Head of caudate nucleus (tissue), 42 donors: ENCODE measurements around the gene PCP2.

Experiments used
- DNase-seq, 42 donors: peaks; one replicate each; pipeline versions ENCODE4 v3.0.0 to v3.0.0-alpha.2; 2020 to 2021; ENCODE audit warnings: mixed read lengths in 7 of 42
- intact Hi-C: fragments of 100-400 bp; cut with DNase I; formaldehyde crosslinking; loops from one replicate; pipeline ENCODE4 v1.15.0; 2022

Gene PCP2

DNA sequence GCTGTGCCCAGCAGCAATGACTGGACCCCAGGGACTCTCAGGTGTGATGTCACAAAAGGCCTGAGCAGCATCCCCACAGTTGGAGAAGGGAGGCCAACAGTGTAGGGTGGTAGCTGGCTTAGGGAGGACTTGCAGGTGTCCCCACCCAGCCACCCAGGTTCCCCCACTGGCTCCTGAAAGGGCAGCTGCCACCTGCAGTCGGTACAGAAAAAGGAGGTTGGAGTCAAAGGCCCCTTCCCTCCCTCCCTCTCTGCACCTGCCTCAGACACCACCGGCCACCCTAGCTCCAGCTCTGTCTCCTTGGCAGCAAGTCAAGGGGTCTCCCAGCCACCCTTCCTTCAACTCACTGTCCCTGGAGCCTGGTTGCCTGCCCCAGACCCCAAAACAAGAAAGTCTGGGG lies at the start of gene PCP2:
Gene PCP2 (minus strand): TSS at position 22 of the 400 bp plus-strand sequence. CDS start 262 bp downstream, outside the sequence.
- DNase-seq = no peak
- intact Hi-C loops = no loop called here

DNA sequence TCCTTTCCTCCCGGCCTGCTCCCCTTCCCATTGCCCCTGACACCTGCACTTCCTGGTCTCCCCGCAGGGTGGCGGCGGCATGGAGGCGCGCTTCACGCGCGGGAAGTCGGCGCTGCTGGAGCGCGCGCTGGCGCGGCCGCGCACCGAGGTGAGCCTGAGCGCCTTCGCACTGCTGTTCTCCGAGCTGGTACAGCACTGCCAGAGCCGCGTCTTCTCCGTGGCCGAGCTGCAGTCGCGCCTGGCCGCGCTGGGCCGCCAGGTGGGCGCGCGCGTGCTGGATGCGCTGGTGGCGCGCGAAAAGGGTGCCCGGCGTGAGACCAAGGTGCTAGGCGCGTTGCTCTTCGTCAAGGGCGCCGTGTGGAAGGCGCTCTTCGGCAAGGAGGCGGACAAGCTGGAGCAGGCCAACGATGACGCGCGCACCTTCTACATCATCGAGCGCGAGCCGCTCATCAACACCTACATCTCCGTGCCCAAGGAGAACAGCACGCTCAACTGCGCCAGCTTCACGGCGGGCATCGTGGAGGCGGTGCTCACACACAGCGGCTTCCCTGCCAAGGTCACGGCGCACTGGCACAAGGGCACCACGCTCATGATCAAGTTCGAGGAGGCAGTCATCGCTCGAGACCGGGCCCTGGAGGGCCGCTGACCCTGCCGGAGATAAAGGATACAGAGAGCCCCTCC lies 48.8 kb upstream of the PCP2 start:
- peak in 34 of 42 donors; percentile 4 to 67 (median 42) for DNase-seq
- intact Hi-C loops = loop anchor here (5.0 kb wide), 1 partner anchor 115 kb away; no protein-coding TSS in a partner anchor

DNA sequence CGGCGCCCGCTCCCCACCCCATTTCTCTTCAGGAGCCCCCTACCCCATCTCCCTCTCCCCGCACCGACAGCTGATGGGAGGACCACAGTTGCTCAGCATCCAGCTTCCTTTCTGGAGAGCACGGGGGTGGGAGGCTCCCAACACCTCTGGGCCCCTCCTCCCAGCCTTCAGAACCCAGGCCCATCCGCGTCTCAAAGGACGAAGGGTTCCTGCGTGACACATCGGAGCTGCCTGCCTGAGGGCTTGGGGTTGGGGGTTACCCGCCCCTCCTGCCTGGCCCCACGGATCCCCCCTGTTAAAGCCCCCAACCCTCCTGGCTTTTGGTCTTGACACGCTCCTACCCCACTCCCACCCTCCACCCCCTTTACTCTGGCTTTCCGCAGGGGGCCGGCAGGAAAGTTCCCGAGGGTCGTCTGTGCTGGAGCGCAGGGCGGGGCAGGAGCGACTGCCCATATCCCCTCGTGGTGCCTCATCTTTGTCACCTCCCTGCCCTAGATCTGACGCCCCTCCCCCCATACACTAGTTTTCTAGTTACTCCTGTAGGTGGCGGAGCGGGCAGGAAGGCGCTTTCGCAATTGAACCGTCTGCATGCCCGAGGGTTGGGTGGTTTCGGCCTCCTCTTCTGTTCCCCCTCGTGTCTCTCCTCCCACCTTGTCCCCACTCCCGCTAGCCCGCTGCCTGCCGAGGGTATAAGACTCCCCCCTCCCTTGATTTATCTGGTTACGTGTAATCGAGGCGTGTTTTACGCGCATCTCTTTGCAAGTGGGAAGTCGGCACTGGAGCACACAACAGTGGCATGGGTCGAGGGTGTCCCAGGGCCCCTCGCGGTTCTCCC lies 48.0 kb upstream of the PCP2 start:
- peak; percentile 57 to 93 (median 78) for DNase-seq
- intact Hi-C loops = loop anchor here (2.0 to 5.0 kb wide), 2 partner anchors 114 to 221 kb away; partner anchors contain the start of gene MAP2K7

DNA sequence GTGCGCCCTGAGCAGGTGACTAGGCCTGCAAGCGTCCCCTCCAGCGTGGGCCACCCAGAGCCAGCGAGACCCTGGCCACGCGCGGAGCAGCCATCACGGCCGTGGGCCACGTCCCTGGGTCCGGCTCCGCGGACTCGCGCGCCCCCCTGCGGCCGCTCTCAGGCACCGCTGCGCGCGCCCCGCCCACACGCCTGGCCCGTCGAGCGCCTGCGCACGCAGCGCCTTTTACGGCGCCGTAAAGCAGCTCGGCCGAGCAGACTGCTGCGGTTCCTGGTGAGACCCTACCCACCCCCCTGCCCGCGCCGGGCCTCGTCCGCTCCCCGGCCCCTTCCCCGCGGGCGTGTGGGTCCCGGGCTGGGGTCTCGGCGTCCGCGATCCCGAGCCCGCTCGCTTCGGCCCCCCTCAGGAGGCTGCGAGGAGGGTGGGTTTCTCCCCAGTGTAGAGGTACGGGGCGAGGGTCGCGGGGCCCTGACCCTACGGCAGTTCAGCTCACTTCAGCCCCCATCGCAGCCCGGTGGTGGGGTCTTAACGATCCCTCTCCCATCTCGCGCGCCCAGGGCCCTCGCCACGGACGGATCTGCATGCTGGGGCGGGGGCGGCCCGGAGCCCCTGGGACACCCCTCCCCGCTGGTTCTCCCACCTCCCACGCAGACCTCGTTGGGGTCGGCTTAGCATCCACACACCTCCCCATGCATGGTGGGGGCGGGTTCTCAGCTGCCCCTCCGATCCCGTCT lies 47.3 kb upstream of the PCP2 start, which contains the start of gene TRAPPC5:
Gene TRAPPC5 (plus strand): TSS at position 228 of the 734 bp plus-strand sequence. CDS start 1,421 bp downstream, outside the sequence.
- DNase-seq = peak; percentile 63 to 94 (median 88)
- intact Hi-C loops = loop anchor here (2.0 to 5.0 kb wide), 2 partner anchors 113 to 222 kb away; partner anchors contain the start of gene MAP2K7

DNA sequence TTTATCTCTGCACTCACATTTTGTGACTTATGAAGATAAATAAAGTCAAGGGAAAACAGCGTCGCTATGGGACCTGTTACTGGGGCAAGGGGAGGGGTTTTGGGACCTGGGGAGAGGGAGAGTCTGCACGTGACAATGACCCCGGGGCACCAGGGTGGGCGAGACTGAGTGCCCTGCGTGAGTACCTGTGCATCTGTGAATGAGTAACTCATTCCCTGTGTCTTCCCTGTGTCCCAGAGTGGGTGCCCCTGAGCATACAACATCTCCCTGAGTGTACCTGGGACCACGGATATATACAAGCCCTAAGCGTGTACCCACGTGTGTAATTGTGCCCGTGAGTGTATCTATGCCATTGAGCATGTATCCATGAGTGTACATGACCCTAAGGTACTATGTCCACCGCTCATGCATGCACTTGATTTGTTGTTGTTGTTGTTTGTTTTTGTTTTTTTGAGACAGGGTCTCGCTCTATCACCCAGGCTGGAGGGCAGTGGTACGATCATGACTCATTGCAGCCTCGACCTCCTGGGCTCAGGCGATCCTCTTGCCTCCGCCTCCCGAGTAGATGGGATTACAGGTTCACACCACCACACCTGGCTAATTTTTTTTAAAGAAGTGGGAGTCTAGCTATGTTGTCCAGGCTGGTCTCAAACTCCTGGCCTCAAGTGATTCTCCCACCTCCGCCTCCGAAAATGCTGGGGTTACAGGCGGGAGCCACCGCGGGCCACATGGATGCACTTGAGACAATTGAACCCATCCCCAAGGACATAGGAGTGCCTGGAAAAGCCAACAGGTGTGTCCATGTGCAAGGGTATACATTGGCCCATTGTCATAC lies 46.5 kb upstream of the PCP2 start:
- intact Hi-C loops = loop anchor here (2.0 to 5.0 kb wide), 2 partner anchors 113 to 223 kb away; partner anchors contain the start of gene MAP2K7
- no peak for DNase-seq

DNA sequence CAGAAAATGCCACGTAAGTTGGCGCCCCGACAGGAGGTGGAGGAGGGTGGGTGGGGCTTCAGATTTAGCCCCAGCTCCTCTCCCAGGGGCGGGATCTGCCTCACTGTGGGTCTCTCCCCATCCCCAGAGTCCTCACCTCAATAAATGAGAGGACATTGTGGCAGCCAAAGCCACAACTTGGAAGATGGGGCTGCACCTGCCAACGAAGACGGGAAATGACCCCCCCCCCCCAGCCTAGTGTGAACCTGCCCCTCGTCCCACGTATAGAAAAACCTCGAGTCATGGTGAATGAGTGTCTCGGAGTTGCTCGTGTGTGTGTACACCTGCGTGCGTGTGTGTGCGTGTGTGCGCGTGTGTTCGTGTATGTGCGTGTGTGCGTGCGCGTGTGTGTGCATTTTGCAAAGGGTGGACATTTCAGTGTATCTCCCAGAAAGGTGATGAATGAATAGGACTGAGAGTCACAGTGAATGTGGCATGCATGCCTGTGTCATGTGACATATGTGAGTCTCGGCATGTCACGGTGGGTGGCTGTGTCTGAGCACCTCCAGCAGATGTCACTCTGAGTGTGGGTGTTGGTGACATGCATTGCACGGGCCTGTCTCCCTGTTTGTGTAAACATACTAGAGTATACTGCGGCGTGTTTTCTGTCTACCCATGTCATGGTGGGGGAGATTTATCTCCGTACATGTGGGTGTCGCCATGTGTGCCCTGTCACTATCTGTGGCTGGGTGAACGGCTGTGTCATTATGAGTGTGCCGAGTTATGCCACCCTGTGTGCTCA lies 45.6 kb upstream of the PCP2 start:
- intact Hi-C loops = no loop called here
- peak in 40 of 42 donors; percentile 21 to 74 (median 48) for DNase-seq

DNA sequence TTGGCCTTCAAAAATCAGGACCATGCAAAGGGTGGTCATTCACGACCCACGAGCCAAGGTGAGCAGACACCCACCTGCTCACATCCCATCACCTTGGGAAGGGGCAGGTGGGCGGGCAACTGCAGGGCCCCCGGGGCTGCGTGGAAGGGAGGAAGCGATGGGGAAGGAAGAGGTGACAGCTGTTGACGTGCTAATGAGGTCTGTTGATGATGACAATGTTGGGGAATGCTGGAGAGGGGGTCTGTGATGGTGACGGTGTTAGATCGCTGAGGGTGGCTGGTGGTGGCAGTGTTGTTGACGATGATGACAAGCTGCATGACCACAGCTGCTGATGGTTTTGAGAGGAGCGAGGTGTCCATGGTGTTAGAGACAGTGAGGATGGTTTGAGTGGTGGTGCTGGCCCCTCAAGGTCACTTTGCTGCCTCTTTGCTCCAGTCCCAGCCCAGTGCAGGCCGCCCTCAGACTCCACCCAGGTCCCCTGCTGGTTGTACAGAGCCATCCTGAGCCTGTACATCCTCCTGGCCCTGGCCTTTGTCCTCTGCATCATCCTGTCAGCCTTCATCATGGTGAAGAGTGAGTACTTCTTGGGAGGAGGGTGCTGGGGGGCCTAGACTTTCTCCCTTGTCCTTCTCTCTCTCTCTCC lies 44.3 kb upstream of the PCP2 start:
- no peak for DNase-seq
- intact Hi-C loops = no loop called here

DNA sequence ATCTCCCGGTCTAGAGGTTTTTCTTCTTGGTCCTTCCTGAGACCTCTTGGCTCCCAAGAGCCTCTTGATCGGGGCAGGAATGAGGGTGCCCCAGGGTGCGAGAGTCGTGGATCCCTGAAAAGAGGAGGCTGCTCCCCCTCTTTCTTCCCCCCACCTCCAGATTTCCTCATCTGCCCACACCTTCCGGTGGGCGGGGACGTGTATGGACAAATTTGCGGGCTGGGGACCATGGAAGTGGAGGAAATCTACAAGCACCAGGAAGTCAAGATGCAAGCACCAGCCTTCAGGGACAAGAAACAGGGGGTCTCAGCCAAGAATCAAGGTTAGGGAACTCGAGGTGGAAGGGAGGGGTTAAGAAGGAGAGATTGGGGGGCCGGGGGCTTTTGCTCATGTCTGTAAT lies 43.3 kb upstream of the PCP2 start, which contains the start of gene MCEMP1:
Gene MCEMP1 (plus strand): TSS at position 237 of the 400 bp plus-strand sequence. CDS start 31 bp downstream, at position 268.
- intact Hi-C loops = no loop called here

DNA sequence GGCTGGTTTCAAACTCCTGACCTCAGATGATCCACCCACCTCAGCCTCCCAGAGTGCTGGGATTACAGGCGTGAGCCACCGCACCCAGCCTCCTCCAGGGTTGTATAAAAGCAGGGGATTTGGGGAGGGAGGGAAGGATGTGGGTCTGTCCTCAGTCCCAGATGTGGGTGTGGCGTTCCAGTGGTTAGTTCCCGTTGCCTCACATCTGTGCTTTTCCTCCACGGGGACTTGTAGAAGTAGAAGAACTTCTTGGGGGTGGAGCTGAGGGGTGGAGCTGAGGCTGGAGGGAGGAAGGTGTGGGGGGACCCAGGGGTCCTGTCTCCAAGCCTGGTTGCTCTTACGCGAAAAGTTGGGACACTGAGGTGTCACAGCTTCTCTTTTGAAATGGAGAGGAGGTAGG lies 42.9 kb upstream of the PCP2 start:
- no peak for DNase-seq
- intact Hi-C loops = no loop called here

More for the DNA sequence above, 43.3 kb upstream of the PCP2 start, which contains the start of gene MCEMP1:
- no peak for DNase-seq

DNA sequence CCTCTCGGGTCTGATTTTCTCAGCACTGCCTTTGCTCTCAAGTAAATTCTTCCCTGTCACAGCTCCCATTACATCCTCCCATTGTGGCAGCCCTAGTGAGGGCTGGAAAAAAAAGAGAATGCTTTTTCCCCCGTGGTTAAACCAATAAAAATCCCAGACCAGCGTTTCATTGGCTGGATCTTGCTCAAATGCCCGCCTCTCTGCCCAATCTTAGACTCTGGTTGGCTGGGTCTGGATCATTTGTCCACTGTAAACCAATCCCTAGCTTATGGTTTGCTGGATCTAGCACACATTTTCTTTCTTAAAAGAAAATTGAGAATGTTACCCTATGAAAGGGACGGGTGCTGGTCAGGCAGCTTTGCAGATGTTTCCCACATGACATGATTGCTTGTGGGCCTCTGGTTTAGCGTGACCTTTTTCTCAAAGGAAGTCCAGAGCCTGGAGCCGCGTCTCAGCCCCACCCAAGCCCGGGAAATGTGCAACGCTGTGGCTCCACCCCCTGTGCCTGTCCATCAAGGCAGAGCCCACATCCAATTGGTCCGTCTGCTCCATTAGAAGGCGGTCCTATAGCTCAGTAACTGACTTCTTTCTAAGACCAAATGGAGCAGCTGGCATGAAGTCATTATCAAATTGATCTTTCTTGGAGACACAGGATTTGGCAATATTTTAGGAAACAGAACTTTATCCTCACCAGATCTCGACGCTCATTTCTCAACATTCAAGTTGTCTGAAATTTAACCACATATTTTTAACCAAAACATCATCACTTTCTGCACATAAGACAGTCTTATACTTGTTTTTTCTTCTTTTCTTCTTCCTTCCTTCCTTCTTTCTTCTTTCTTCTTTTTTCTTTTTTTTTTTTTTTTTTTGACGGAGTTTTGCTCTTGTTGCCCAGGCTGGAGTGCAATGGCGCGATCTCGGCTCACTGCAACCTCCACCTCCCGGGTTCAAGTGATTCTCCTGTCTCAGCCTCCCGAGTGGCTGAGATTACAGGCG lies 40.8 kb upstream of the PCP2 start:
- intact Hi-C loops = no loop called here
- DNase-seq = peak in 35 of 42 donors; percentile 14 to 70 (median 45)

DNA sequence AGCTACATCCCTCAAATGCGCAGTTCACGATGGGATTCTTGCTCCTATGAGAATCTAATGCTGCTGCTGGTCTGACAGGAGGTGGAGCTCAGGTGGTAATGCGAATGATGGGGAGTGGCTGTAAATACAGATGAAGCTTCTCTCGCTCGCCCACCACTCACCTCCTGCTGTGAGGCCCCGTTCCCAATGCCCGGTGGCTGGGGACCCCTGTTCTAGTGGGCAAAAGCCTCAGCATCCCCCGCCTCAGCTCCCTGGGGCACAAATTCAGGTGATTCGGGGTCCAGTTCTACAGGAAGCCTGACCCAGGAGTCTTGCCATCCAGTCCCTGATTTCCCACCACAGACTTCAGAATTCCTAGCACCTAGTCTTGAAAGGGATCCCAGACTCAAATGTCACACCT lies 39.0 kb upstream of the PCP2 start:
- intact Hi-C loops = no loop called here
- DNase-seq = no peak

DNA sequence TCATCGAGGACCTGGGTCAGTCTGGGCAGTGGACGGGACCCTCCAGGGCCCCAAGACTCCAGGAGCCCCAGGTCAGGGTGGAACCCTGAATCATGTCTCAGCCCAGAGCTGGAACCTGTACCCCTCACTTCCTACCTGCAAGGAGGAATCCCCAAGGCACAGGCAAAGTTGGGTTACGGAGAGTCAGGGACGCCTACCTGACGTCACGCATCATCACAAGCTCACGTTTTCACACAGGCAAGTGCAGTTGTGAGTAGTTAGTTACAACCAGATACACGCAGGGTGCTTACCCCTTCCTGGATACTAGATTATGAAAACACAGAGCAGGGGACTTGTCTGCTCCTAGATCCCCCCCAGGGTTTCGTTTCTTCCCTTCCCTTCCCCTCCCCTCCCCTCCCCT lies 37.3 kb upstream of the PCP2 start:
- intact Hi-C loops = no loop called here
- DNase-seq = no peak

DNA sequence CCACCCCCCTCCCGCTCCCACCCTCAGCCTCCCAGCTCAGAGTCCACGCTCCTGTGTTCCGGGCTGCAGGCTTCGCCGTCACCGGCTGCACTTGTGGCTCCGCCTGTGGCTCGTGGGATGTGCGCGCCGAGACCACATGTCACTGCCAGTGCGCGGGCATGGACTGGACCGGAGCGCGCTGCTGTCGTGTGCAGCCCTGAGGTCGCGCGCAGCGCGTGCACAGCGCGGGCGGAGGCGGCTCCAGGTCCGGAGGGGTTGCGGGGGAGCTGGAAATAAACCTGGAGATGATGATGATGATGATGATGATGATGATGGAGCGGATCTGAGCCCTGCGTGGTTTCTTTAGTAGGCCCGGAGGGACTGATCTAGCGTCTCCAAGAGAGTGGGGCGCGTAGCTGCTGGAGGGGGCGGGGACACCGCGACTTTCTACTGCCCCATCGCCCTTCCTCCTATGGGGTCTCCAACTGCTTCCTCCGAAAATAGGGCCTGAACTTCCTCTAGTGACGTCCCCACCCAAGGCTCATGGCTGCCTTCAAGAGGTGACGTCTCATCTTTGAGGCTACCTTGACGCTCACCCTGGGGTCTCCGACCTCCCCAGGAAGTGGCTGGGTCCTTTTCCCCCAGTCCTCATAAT lies 36.7 kb upstream of the PCP2 start:
- peak; percentile 26 to 83 (median 60) for DNase-seq
- intact Hi-C loops = no loop called here

DNA sequence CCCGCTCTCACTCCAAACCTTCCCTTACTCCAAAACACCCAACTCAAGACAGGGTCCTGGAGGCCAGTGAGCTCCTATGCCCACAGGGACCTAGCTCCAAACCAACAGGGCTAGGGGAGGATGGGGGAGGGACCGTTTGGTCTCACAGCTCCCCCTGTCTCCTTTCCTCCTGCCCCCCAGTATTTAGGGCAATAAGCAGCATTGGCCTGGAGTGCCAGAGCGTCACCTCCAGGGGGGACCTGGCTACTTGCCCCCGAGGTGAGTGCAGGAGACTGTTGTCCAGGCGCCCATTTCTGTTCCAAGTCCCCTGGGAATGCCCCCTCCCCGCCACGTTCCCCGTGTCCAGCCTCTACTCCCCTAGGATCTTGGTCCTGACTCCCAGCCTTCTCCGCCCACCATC lies 36.1 kb upstream of the PCP2 start:
- DNase-seq = no peak
- intact Hi-C loops = no loop called here

DNA sequence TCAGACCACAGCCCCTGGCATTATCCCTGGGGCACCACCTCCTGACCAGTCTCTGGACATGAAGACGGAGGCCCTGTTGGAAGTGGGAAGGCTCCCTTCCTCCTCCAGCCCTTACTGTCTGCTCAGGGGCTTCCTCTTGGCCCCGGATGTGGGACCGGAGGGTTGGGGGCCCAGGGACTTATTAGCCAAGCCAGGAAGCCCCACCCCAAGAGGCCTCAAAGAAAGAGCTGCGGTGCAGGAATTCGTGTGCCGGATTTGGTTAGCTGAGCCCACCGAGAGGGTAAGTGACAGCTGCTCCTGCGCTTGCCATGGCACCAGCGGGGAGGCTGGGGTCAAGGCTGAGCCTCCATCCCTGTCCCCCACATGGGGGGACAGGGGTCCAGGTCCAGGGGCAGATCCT lies 35.3 kb upstream of the PCP2 start, which contains the start of gene RETN:
Gene RETN (plus strand): TSS at position 208 of the 400 bp plus-strand sequence. CDS start 278 bp downstream, outside the sequence.
- no peak for DNase-seq
- intact Hi-C loops = no loop called here
